Measurements from ENCODE around the gene NR1D2. TPM values are rescaled to one million over a fixed set of nuclear protein-coding genes. Genes with fewer than 3 reads are reported as not detected.
"Not testable (repeated sequence)": the region's sequence is repeated elsewhere in the genome, so short reads cannot be mapped to it uniquely, and the experiment has no call there.

NR1D2 gene
- total and polyA plus RNA-seq, 11 donors = 5.6 to 62.1 (median 27.4) TPM

DNA sequence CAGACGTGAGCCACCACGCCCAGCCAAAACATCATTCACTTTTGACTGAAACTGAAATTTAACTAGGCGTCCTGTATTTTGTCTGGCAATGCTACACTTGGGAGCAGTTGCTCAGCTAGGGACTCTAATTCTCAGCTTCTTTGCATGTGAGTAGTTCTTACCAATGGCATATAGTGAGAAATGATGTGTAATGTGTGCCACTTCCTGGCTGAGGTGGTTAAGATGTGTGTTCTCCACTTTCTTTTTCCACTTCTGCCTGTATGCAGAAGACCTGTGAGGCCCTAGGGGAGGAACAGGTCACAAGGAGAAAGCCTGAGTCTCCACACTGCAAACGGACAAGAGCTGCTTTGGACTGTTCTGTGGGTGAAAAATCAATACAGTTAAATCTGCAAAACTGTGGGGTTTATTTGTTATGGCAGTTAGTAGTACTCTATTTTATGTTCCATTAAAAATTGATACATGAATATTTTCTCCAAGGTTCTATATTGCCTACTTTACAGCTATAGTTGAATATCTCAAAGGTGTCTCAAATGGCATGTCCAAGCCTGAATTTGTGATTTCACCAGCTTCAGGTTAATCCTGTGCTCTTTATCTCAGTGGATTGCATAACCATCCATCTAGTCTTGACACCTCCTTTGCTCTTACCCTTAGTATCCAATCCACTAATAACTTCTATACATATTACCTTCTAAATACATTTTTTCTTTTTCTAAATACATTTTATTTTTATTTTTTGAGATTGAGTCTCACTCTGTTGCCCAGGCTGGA, 59.3 kb downstream of the NR1D2 start:
- H3K36me3 ChIP-seq = no peaks in the 10 kb centered on the region
- no peaks in the 10 kb centered on the region for H3K9me3 ChIP-seq
- WGBS, 4 donors = 88 to 94% (median 92%) methylated on average over 4 of the region's 4 CpGs
- intact Hi-C loops (cut with DNase I) = loop anchor here in 1 of 10 donors (5.0 kb wide), 1 partner anchor 678 kb away; no protein-coding TSS in a partner anchor
- H3K27me3 ChIP-seq = no peaks in the 10 kb centered on the region
- no peak for TF ChIP-seq POLR2A (IDR thresholded peaks at IDR 0.05)
- TF ChIP-seq, protein P1, sequence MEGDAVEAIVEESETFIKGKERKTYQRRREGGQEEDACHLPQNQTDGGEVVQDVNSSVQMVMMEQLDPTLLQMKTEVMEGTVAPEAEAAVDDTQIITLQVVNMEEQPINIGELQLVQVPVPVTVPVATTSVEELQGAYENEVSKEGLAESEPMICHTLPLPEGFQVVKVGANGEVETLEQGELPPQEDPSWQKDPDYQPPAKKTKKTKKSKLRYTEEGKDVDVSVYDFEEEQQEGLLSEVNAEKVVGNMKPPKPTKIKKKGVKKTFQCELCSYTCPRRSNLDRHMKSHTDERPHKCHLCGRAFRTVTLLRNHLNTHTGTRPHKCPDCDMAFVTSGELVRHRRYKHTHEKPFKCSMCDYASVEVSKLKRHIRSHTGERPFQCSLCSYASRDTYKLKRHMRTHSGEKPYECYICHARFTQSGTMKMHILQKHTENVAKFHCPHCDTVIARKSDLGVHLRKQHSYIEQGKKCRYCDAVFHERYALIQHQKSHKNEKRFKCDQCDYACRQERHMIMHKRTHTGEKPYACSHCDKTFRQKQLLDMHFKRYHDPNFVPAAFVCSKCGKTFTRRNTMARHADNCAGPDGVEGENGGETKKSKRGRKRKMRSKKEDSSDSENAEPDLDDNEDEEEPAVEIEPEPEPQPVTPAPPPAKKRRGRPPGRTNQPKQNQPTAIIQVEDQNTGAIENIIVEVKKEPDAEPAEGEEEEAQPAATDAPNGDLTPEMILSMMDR (IDR thresholded peaks at IDR 0.05) = no peak
- no peak for DNase-seq
- ATAC-seq = no peak
- no peak overlapping the region for H3K4me3 ChIP-seq
- no peak overlapping the region for H3K27ac ChIP-seq
- H3K4me1 ChIP-seq = peaks cover 0 to 3% (median 0%) of the 10 kb centered on the region in 12 donors

GRCh38 chr3:24005669-24006068, 60.6 kb downstream of the NR1D2 start:
- intact Hi-C loops (cut with DNase I) = no loop called here
- H3K27me3 ChIP-seq = no peaks in the 10 kb centered on the region
- TF ChIP-seq, protein P1 (IDR thresholded peaks at IDR 0.05) = no peak
- no peak for TF ChIP-seq POLR2A (IDR thresholded peaks at IDR 0.05)

DNA sequence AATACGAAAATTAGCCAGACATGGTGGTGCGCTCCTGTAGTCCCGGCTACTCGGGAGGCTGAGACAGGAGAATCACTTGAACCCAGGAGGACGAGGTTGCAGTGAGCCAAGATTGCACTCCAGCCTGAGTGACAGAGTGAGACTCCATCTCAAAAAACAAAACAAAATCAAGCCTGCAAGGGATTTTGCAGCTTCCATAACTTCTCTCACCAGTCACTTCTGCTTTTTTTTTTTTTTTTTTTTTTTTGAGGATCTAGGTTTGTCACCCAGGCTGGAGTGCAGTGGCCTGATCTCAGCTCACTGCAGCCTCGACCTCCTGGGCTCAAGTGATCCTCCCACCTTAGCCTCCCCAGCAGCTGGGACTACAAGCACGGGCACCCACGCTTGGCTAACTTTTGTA, 65.7 kb downstream of the NR1D2 start:
- H3K4me3 ChIP-seq; ATAC-seq; H3K27me3 ChIP-seq; H3K36me3 ChIP-seq; H3K9me3 ChIP-seq; DNase-seq; H3K27ac ChIP-seq; intact Hi-C loops (cut with DNase I); H3K4me1 ChIP-seq: not testable (repeated sequence)
- WGBS, 4 donors = 91 to 96% (median 95%) methylated on average over 8 of the region's 8 CpGs

More at GRCh38 chr3:24005669-24006068, 60.6 kb downstream of the NR1D2 start:
- 82 to 90% (median 89%) methylated on average over 8 of the region's 8 CpGs for WGBS, 4 donors
- no peak overlapping the region for H3K4me3 ChIP-seq
- no peak overlapping the region for H3K27ac ChIP-seq
- H3K36me3 ChIP-seq = no peaks in the 10 kb centered on the region
- H3K9me3 ChIP-seq = no peaks in the 10 kb centered on the region
- no peak for DNase-seq
- no peak for ATAC-seq
- no peaks in the 10 kb centered on the region for H3K4me1 ChIP-seq

- ATAC-seq = no peak
- Histone ChIP-seq H3K4me1 (peaks cover 0 to 13% (median 0%) of the 10 kb centered on the region in 12 donors), H3K27me3 (no peaks in the 10 kb centered on the region), H3K9me3 (no peaks in the 10 kb centered on the region), H3K27ac (no peak overlapping the region), H3K36me3 (no peaks in the 10 kb centered on the region), H3K4me3 (no peak overlapping the region)
- WGBS, 4 donors = 65 to 76% (median 72%) methylated on average over 2 of the region's 2 CpGs
- no peak for DNase-seq
- no peak for TF ChIP-seq POLR2A (IDR thresholded peaks at IDR 0.05)
- TF ChIP-seq, protein P1 (IDR thresholded peaks at IDR 0.05) = no peak
- intact Hi-C loops (cut with DNase I) = no loop called here
These were observed 67.6 kb downstream of the NR1D2 start for GRCh38 chr3:24012589-24013269.
